Neuron (in vitro differentiated cells): Measurements from ENCODE around the gene DSCAML1.

Experiments used
- H2AFZ ChIP-seq: one replicate; pipeline ENCODE4 v1.6.1; 2013; ENCODE audit warnings: low read depth, mild to moderate bottlenecking, inconsistent platforms, low read length, moderate library complexity
- H3K27me3 ChIP-seq: one replicate; pipeline ENCODE4 v1.6.1; 2013; ENCODE audit warnings: low read length; ENCODE audit not compliant: insufficient read depth
- H3K36me3 ChIP-seq: one replicate; pipeline ENCODE4 v1.6.1; 2013; ENCODE audit warnings: low read length; ENCODE audit not compliant: insufficient read depth
- H3K4me1 ChIP-seq: one replicate; pipeline ENCODE4 v1.6.1; 2013; ENCODE audit warnings: low read length; ENCODE audit not compliant: insufficient read depth
- H3K4me3 ChIP-seq: 2 replicates; pipeline ENCODE4 v1.5.1; 2013; ENCODE audit warnings: mild to moderate bottlenecking, low read length, moderate library complexity
- H3K9me3 ChIP-seq: one replicate; pipeline ENCODE4 v1.6.1; 2013; ENCODE audit warnings: low read length

DSCAML1 gene

DNA sequence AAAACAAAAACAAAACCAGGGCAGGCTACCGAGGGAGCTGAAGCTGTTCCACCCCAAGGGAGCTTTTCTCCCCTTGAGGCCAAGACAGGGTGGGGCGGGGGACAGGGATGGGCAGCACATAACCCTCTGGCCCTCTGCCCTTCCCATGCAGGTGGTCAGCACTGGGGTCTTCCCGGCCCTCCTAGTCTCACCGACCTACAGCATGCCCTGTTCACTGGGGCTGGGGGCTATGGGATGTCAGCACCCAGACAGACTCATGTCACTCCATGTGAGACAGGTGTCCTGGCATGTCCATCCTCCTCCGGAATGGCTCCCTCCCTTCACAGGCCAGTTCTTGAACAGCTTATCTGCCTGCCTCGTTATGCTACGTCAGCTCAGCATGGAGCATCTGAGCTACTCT is 51.7 kb downstream of the DSCAML1 start:
- Histone ChIP-seq H2AFZ (no peak overlapping the region), H3K9me3 (no peaks in the 10 kb centered on the region), H3K27me3 (no peaks in the 10 kb centered on the region), H3K4me1 (peaks cover 4% of the 10 kb centered on the region), H3K4me3 (no peak overlapping the region), H3K36me3 (no peaks in the 10 kb centered on the region)

DNA sequence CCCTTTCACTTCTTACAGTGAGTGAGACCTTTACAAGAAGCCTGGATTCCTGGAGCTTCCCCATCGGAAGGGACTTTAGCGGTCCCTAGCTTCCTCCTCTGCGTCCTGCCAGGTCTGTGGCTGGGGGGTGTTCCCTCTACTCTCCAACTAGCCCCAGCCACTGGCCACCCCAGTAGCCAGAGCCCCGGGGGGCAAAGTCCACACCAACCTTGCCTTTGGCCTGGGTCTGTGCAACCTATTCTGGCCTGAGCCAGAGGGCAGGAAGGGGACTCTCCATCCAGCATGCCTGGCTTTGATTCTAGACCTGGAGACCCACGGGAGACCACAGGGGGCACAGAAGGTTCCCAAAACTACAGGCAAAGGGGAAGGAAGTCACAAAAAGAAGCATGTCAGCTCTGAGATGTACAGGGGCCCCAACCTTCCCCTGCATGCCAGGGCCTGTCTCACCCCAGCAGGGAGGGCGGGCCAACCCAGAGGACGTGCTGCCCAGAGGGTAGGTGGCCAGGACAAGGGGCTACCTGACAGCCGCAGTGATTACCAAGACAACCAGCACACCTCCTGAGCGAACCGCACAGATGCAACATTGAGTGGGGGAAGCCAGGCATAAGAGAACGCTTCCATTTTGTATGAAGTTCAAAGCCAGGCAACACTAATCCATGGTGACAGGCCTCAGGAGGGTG is 52.4 kb downstream of the DSCAML1 start:
- Histone ChIP-seq H3K9me3 (no peaks in the 10 kb centered on the region), H2AFZ (no peak overlapping the region), H3K27me3 (no peaks in the 10 kb centered on the region), H3K36me3 (no peaks in the 10 kb centered on the region), H3K4me1 (peaks cover 4% of the 10 kb centered on the region), H3K4me3 (no peak overlapping the region)

DNA sequence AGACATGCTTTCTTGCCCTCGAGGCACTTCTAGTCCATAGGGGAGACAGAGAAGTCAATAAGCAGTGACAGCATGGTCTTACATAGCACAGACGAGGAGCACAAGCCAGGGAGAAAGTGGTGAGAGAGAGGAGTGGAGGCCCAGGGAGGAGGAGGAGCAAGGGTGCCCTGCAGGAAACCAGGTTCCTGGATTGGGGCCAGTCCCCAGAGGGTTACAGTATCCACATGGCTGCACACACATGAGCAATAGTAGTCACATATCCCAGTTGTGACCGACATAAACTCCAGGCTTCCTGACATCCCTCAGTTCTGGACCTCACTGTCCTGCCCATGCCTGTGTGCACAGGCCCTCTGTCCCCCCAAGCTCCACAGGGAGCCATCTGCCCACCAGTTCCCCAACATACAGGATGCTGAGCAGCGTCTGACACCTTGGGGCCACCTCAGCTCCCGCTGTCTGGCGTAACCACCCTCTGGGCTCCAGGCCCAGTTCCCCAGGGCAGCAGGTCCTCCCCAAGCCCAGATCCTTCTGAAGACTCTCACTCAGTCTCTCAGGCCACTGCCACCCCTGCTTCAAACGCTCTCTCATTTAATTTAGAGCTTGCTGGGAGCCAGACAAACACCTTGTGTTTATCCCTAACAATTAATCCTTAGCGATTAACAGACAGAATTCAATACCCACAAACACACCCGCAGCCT is 53.7 kb downstream of the DSCAML1 start:
- Histone ChIP-seq H3K9me3 (no peaks in the 10 kb centered on the region), H3K4me1 (peaks cover 4% of the 10 kb centered on the region), H3K27me3 (no peaks in the 10 kb centered on the region), H2AFZ (no peak overlapping the region), H3K4me3 (no peak overlapping the region), H3K36me3 (no peaks in the 10 kb centered on the region)

DNA sequence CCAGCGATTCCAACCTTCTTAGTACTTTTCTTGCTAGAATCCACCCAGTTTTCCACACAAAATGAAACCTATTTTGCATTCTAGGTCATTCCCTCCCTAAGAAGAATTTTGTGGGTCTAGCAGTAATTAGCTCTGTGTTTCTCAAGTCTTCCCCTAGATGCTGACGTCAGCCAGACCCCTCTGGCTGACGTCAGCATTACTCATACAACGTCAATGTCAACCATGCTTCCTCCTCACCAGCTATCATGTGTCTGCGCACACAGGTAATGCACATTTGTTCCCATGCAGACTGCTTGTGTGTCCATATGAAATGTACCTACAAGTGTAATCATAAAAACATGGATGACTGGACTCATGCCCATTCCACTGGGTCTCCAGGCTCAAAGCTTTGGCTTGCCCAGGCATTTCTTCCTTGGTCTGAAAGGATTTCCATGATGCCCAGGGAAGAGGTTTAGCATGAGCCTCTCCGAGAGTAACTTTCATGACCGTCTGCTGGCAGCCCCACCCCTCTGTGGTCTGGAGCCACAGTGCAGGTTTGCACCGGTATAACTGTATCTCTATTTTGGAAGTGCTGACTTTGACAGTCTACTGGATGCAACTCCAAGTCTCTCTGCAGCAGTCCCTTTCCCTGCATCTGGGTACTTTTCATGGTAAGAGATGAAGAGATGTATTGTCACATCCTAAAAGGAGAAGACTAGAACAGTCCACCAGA is 58.6 kb downstream of the DSCAML1 start:
- no peak overlapping the region for H3K4me3 ChIP-seq
- no peaks in the 10 kb centered on the region for H3K4me1 ChIP-seq
- H3K9me3 ChIP-seq, result no peaks in the 10 kb centered on the region
- peaks cover 2% of the 10 kb centered on the region for H3K27me3 ChIP-seq
- H3K36me3 ChIP-seq, result no peaks in the 10 kb centered on the region
- H2AFZ ChIP-seq, result no peak overlapping the region

DNA sequence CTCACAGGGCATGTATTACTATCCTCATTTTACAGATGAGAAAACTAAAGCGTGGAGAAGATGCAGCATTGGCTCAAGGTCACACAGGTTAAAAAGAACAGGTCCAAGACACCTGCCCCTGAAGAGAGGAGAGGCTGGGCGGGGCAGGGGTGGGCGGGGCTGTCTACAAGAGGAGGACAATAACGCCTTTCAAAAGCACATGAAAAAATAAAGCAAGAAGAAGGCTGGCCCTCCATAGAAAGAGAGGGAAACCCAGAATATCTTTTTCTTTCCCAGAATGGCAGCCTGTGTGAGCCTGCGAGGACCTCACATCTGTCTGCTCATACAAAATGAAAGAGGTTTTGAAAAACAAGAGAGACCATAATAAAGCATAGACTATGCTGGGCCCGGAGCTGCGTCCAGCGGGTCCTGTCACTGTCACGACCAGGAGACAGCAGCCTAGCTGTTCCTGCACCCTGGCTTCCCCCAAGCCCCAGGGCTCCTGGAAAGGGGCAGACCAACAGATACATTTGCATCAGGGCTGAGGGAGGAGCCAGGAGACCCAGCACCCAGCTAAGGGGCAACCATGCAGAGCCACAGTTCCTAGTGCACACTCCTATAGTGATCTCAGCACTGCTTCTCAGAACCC is 61.6 kb downstream of the DSCAML1 start:
- Histone ChIP-seq H3K4me1 (no peaks in the 10 kb centered on the region), H3K27me3 (peaks cover 2% of the 10 kb centered on the region), H3K4me3 (no peak overlapping the region), H3K9me3 (no peaks in the 10 kb centered on the region), H2AFZ (no peak overlapping the region), H3K36me3 (no peaks in the 10 kb centered on the region)

DNA sequence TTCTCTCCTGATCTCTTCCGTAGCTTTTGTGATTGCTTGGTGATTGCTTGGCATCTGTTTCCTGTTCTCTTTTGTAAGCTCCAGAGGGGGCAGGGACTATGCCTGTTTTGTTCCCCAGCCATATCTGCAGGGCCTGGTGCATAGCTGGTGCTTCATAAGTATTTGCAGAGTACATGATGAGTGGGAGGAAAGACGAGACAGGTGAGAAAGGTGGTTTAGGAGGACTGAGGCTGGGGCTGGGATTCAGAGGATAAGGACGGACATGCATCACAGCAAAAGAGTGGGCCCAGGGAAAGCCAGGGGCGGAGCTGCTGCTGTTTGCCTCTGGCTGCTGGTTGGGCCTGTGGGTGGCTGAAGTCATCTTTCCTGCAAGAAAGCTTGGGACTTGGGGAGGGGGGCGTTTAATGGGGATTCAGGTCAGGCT is 62.4 kb downstream of the DSCAML1 start:
- no peak overlapping the region for H3K4me3 ChIP-seq
- H3K4me1 ChIP-seq, result no peaks in the 10 kb centered on the region
- peaks cover 2% of the 10 kb centered on the region for H3K27me3 ChIP-seq
- H2AFZ ChIP-seq, result no peak overlapping the region
- no peaks in the 10 kb centered on the region for H3K36me3 ChIP-seq
- H3K9me3 ChIP-seq, result no peaks in the 10 kb centered on the region

DNA sequence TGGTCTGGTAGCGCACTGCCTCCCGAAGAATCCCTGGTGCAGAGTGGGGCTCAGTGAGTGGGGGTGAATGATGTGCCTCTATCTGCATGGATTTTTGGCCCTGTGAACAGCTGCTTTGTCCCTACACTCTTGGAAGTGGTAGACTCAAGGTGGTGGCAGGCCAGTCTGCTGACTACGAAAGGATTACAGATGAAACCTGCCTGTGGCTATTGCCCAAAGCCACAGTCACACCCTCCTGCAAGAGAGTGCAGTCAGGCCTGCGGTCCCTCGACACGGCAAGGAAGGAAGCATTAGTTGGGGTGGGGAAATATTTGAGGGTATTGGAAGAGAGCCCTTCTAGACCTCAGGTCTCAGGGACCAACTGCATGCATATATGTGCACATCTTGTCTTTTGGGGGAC is 63.7 kb downstream of the DSCAML1 start:
- Histone ChIP-seq H3K9me3 (no peaks in the 10 kb centered on the region), H2AFZ (no peak overlapping the region), H3K4me3 (no peak overlapping the region), H3K27me3 (peaks cover 2% of the 10 kb centered on the region), H3K4me1 (no peaks in the 10 kb centered on the region), H3K36me3 (no peaks in the 10 kb centered on the region)

DNA sequence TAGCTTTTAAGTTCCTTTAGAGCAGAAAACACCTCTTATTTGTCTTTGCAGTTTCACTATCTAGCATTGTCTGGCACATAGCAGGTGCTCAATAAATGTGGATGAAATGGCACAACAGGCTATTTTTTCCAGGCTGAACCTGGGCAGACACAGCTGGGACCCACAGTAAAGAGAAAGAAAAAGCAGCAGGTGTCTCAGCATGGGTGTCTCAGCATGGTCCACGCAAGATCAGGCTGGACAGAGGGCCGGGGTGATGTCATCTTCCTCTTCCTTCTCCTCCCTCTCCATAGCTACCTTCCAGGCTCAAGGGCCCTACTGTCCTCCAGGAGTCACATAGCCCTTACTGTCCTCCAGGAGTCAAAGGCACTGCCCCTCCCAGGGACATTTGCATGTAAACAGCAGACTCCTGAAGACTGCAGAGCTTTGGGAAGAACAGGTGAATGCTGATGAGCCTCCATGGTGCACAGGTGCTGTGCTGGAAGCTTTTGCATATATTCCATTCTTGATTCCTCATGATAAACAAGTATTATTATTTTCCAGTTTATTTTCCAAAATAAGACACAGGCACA is 65.2 kb downstream of the DSCAML1 start:
- Histone ChIP-seq H3K4me3 (no peak overlapping the region), H3K9me3 (no peaks in the 10 kb centered on the region), H2AFZ (no peak overlapping the region), H3K27me3 (peaks cover under 1% of the 10 kb centered on the region), H3K36me3 (no peaks in the 10 kb centered on the region), H3K4me1 (no peaks in the 10 kb centered on the region)

DNA sequence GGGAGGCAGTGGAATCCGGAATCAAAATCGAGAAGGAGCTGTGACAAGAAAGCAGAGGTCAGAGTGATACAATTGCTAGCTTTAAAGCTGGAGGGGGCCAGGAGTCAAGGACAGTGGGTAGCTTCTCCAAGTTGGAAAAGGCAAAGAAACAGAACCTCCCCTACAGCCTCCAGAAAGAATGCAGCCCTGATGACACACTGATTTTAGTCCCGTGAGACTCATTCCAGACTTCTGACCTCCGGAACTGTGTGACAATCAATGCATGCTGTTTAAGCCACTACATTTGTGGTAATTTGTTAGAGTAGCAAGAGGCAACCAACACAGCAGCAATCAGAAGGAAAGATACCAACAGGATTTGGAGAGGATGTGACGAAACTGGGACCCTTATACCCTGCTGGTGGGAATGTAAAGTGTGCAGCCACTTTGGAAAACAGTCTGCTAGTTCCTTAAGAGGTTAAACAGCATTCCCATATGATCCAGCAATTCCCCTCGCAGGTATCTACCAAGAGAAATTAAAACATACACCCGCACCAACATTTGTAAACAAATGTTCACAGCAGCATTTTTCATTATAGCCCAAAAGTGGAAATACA is 66.7 kb downstream of the DSCAML1 start:
- peaks cover 2% of the 10 kb centered on the region for H3K27me3 ChIP-seq
- H3K9me3 ChIP-seq, result no peaks in the 10 kb centered on the region
- no peaks in the 10 kb centered on the region for H3K4me1 ChIP-seq
- no peaks in the 10 kb centered on the region for H3K36me3 ChIP-seq
- H2AFZ ChIP-seq, result no peak overlapping the region
- H3K4me3 ChIP-seq, result no peak overlapping the region

DNA sequence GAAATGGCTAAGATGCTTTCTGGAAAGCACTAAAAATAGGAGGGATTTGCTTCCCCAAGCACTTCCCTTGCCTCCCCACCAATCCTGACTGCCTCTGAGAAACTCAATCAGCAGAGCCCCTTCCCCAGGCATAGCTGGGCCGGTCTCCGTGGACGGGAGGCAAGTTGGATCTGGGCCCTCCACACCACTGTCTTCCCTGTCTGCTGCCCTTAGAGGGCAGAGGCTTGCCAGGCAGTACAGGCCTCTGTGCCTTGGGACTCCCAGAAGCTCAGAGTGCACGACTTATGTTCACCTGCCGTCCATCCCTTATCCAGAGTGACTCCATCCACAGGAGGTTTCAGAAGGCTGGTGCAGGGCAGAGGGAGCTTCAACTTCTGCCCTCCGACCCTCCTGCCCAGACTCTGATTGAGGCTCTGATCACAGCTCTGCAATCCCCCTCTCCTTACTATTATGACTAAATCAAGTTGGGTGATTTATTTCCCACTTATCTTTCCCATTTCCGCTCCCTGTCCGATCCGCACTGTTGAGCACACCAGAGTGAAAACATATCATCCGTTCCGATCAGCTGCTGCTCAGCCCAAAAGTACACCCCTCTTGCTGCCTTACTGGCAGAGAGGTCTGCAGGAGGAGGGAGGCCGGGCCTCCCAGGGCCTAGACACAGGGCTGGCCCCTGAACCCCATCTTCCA is 71.8 kb downstream of the DSCAML1 start:
- Histone ChIP-seq H3K9me3 (no peaks in the 10 kb centered on the region), H3K4me3 (no peak overlapping the region), H3K36me3 (no peaks in the 10 kb centered on the region), H2AFZ (no peak overlapping the region), H3K27me3 (peaks cover 5% of the 10 kb centered on the region), H3K4me1 (peaks cover 17% of the 10 kb centered on the region)

DNA sequence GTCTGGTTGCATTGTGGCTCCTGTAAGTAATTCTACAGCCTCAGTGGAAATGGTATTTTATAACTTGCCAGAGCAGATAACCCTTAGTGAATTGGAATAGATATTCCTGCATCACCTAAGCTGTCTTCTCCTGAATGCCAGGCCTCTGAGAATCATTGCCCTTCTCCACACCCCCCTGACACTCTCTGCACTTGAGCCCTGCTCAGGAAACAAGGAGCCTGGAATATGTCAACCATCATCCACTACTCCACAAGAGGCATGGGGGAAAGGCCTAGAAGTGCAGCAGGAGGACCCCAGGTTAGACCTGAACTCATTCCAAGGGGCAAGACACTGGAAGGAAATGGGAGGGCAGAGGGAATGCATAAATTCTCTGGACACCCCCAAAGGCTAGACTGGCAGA is 72.4 kb downstream of the DSCAML1 start:
- peaks cover 5% of the 10 kb centered on the region for H3K27me3 ChIP-seq
- H3K4me1 ChIP-seq, result peaks cover 23% of the 10 kb centered on the region
- no peaks in the 10 kb centered on the region for H3K9me3 ChIP-seq
- no peaks in the 10 kb centered on the region for H3K36me3 ChIP-seq
- H3K4me3 ChIP-seq, result no peak overlapping the region
- H2AFZ ChIP-seq, result no peak overlapping the region

DNA sequence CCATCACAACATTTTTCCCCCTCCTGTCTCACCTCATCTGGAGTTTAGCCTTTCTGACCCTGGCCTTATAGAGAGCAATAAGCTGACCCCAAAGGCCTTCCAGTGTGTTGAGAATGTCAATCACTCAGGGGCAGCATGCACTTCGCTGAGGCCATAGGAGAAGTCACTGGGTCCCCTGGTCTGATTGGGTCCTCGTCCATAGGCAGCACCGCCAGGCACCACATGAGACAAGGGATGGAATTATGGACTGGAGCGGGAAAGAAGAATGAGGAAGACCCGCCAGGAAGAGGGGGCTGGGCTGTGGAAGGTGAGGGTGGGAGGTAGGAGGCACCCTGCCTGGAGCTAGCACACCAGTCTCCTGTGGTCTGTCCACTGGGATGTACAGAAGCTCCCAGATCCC is 72.9 kb downstream of the DSCAML1 start:
- Histone ChIP-seq H3K4me3 (no peak overlapping the region), H2AFZ (no peak overlapping the region), H3K4me1 (peaks cover 23% of the 10 kb centered on the region), H3K27me3 (peaks cover 7% of the 10 kb centered on the region), H3K9me3 (no peaks in the 10 kb centered on the region), H3K36me3 (no peaks in the 10 kb centered on the region)
